Erythroblast (primary cell): ENCODE data around the gene BCAP29.

Experiments
- GATA1 ChIP-seq: IDR thresholded peaks from 2 replicates; pipeline ENCODE4 v1.6.1; 2011; ENCODE audit warnings: low read depth, mild to moderate bottlenecking, control low read depth, low read length, moderate library complexity
- POLR2A ChIP-seq: IDR thresholded peaks from 2 replicates; pipeline ENCODE4 v1.6.1; 2011; ENCODE audit warnings: mild to moderate bottlenecking, low read length

- no peak for TF ChIP-seq POLR2A
- TF ChIP-seq GATA1: no peak
Observed at GRCh38 chr7:107588529-107589130, 8.6 kb downstream of the BCAP29 start.
